Measurements from ENCODE around the gene SPATA6L.

The SPATA6L gene

GRCh38 chr9:4548811-4549725, 117.2 kb downstream of the SPATA6L start:
- no peak for DNase-seq
